Stimulated activated CD4-positive, alpha-beta T cell treated with anti-CD3 and anti-CD28 coated beads, TNF-alpha, amount 100 ng/mL, for 4 hours (primary cell): ENCODE data around the gene LPAR3.
"Not testable (repeated sequence)": the region's sequence is repeated elsewhere in the genome, so short reads cannot be mapped to it uniquely, and the experiment has no call there.

Experiments
- DNase-seq, 3 experiments: peaks; one replicate each; pipeline ENCODE4 v3.0.0-alpha.2; 2020; ENCODE audit warnings: low read depth in 3 of 3

Gene LPAR3

GRCh38 chr1:84892705-84893618 lies at the start of gene LPAR3:
Gene LPAR3 (minus strand): TSS chr1:84893206. CDS start chr1:84866120, 27,086 bp downstream.
- DNase-seq, result no peak

- DNase-seq, result no peak
Observed at GRCh38 chr1:84941843-84942242, 48.8 kb upstream of the LPAR3 start.

- DNase-seq, result no peak
Observed at GRCh38 chr1:84940481-84940880, 47.5 kb upstream of the LPAR3 start.

- no peak for DNase-seq
Observed at GRCh38 chr1:84939761-84940160, 46.8 kb upstream of the LPAR3 start.

DNA sequence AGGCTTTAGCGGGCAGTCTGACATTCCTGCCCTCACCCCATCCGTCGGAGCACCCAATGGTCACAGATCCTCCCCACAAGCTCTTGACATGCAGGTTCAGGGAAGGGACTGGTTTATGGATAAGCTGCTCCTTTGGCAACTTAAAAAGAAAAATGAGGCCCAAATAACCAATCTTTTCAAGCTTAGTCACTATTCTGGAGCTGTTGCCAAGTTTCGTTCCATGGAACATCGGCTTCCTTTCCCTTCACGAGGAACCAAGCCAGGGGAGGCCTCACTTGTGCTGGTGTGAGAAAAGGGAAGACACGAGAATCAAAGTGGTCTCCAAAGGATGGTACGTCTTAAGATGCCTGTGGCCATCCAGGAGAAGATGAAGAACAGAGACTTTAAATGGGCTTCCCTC lies 46.1 kb upstream of the LPAR3 start:
- DNase-seq, result no peak

- peak in 1 of 3 experiments; percentile 25 for DNase-seq
Observed at GRCh38 chr1:84936116-84936810, 43.3 kb upstream of the LPAR3 start.

GRCh38 chr1:84933011-84933611 lies 40.1 kb upstream of the LPAR3 start:
- DNase-seq, result no peak

GRCh38 chr1:84930831-84931230 lies 37.8 kb upstream of the LPAR3 start:
- DNase-seq, result no peak

- DNase-seq, result no peak
Observed at GRCh38 chr1:84930329-84930728, 37.3 kb upstream of the LPAR3 start.

- DNase-seq, result no peak
Observed at GRCh38 chr1:84929581-84929980, 36.6 kb upstream of the LPAR3 start.

DNA sequence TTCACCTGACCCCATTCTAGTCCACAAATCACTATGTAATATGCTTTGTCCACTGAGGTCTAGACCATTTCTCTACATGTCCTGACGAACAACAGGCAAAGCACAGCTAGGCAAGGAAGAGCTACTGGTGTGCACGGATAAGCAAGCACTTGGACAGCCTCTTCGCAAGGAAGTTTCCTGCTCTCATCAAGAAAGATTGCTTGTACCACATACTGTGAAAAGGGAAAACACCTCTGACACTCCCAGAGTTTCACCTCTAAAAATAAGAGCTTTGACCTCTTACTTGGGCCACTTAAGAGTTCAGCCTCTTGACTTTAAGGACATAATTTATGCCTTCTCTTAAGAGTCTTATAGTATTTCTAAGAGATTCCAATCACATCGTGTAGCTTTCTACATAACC lies 36.0 kb upstream of the LPAR3 start:
- no peak for DNase-seq

- DNase-seq, result no peak
Observed at GRCh38 chr1:84923317-84923716, 30.3 kb upstream of the LPAR3 start.

DNA sequence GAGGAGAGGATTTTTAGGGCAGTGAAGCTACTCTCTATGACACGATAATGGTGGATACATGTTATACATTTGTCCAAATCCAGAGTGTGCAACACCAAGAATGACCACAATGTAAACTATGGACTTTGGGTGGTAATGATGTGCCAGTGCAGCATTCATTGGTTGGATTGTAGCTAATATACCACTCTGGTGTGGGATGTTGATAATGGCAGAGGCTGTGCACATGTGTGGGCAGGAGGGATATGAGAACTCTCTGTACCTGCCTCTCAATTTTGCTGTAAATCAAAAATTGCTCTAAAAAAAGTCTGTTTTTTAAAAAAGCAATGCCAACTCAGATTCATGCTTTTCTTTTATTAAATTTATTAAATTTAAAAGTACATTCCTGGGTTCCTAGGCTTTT lies 27.2 kb upstream of the LPAR3 start:
- DNase-seq, result no peak

GRCh38 chr1:84919461-84919970 lies 26.5 kb upstream of the LPAR3 start:
- DNase-seq, result no peak

- DNase-seq, result no peak
Observed at GRCh38 chr1:84918726-84919336, 25.8 kb upstream of the LPAR3 start.

DNA sequence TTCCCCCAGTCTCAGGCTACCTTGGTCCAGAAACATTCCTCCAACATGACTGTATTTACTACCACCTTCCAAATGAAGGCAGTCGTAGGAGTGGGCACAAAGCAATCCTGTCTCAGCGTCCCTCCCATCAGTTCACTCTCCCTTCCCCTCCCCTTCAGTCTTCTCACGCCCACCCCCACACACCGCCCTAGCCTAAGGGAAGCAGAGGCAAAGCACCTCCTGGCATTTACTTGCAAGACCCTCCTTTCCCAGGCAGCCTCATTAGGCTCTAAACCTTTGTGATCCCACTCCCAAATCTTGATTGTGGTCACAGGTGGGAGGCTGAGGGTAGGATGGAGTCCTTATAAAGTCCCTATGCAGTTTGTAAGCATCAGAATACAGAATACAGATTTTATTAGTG lies 23.9 kb upstream of the LPAR3 start:
- DNase-seq, result no peak

DNA sequence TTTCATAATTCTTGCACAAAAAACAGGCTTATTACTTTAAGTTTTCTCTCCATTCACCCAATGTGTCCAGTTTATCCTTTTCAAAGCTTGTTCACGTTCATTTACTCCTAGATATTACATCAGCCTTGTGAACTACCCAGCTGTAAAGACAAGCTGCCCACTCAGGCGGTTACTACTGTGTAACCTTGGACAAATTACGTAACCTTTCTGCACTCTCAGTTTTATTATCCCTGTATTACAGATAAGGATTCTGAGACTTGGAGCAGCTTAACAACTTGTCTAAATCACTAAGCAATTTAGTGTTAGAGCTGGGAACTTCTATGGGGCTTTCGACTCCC lies 20.5 kb upstream of the LPAR3 start:
- DNase-seq, result no peak

DNA sequence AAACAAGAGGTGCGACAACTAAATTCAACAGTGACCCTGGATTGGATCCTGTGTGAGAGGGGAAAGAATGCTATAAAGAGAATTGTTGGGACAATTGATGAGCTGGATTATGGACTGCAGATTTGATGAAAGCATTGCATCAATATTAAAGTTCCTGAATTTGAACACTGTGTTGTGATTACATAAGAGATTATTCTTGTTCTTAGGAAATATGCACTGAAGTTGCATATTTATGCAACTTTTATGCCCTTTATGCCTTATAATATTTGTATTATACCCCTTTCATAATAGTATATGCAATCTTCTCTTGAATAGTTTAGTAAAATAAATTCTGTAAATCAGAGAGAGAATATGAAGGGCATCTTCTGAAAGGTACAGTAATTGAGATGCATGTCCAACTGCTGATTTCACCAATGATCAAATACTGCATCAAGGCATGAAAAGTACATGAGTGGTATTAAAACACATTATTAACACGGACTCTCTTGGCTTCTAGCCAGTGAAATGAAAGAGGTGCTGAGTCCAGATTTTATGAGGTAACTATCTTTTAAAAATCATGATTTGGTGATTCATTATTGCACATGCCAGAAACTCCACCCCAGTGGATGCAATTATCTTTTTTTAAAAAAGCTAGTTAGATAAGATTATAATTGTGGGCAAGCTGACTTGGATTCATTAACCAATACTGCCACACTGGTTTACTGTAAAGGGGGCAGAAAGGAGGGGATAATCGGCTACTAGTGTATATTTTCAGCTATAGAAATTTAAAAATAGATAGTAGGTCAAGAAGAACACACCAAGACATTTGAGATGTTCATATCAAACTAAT lies 19.9 kb upstream of the LPAR3 start:
- no peak for DNase-seq

DNA sequence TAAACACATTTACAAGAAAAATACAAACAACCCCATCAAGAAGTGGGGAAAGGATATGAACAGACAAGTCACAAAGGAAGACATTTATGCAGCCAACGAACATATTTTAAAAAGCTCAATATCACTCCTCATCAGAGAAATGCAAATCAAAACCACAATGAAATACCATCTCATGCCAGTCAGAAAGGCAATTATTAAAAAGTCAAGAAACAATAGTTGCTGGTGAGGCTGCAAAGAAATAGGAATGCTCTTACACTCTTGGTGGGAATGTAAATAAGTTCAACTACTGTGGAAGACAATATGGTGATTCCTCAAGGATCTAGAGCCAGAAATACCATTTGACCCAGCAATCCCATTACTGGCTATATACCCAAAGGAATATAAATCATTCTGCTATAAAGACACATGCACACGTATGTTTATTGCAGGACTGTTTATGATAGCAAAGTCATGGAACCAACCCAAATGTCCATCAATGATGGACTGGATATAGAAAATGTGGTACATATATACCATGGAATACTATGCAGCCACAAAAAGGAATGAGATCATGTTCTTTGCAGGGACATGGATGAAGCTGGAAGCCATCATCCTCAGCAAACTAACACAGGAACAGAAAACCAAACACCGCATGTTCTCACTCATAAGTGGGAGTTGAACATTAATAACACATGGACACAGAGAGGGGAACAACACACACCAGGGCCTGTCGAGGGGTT lies 15.9 kb upstream of the LPAR3 start:
- DNase-seq, result not testable (repeated sequence)

- DNase-seq, result no peak
Observed at GRCh38 chr1:84907095-84907827, 14.3 kb upstream of the LPAR3 start.
